ENCODE results near the gene WIPF1. TPM values are rescaled to one million over a fixed set of nuclear protein-coding genes. Genes with fewer than 3 reads are reported as not detected.

WIPF1 gene
- total RNA-seq, 1 experiment from 2014 or later, result 62.6 TPM

GRCh38 chr2:174527101-174527721 lies 70.4 kb downstream of the WIPF1 start:
- H3K27ac ChIP-seq (ENCODE audit: low read length), result no peak overlapping the region
- H3K36me3 ChIP-seq (ENCODE audit: insufficient read depth, low read length), result no peaks in the 10 kb centered on the region
- peaks cover 2% of the 10 kb centered on the region; the same call in 1 of the 2 replicates for H3K9me3 ChIP-seq (ENCODE audit: low read length)
- no peaks in the 10 kb centered on the region; the same call in 1 of the 2 replicates for H3K27me3 ChIP-seq (ENCODE audit: low read length)
- H3K9me2 ChIP-seq (replicated peaks; ENCODE audit: insufficient read depth, low read length), result no peaks in the 10 kb centered on the region
- no peak for DNase-seq
- H4K20me1 ChIP-seq (ENCODE audit: insufficient read depth, low read depth, low read length), result no peaks in the 10 kb centered on the region
- no peaks in the 10 kb centered on the region for H3K4me1 ChIP-seq (ENCODE audit: low read length)
- no peak overlapping the region for H3K9ac ChIP-seq (ENCODE audit: low read length)
- H3K4me3 ChIP-seq (ENCODE audit: low read length), result no peak overlapping the region
- H2AFZ ChIP-seq (ENCODE audit: low read length), result no peak overlapping the region
- no peak overlapping the region for H3K4me2 ChIP-seq (ENCODE audit: low read depth, low read length, poor library complexity, severe bottlenecking)
- H3K79me2 ChIP-seq (ENCODE audit: low read length), result no peaks in the 10 kb centered on the region

- Histone ChIP-seq H3K4me3 (ENCODE audit: low read length) (no peak overlapping the region), H3K79me2 (ENCODE audit: low read length) (no peaks in the 10 kb centered on the region), H3K9ac (ENCODE audit: low read length) (no peak overlapping the region), H4K20me1 (ENCODE audit: insufficient read depth, low read depth, low read length) (no peaks in the 10 kb centered on the region), H3K4me1 (ENCODE audit: low read length) (no peaks in the 10 kb centered on the region), H2AFZ (ENCODE audit: low read length) (no peak overlapping the region), H3K36me3 (ENCODE audit: insufficient read depth, low read length) (no peaks in the 10 kb centered on the region), H3K4me2 (ENCODE audit: low read depth, low read length, poor library complexity, severe bottlenecking) (no peak overlapping the region), H3K27me3 (ENCODE audit: low read length) (no peaks in the 10 kb centered on the region; the same call in 1 of the 2 replicates), H3K9me2 (replicated peaks; ENCODE audit: insufficient read depth, low read length) (no peaks in the 10 kb centered on the region), H3K9me3 (ENCODE audit: low read length) (peaks cover 2% of the 10 kb centered on the region; the same call in 1 of the 2 replicates), H3K27ac (ENCODE audit: low read length) (no peak overlapping the region)
- DNase-seq, result no peak
These were observed 73.1 kb downstream of the WIPF1 start for GRCh38 chr2:174524527-174524926.

- Histone ChIP-seq H3K27ac (ENCODE audit: low read length) (no peak overlapping the region), H3K36me3 (ENCODE audit: insufficient read depth, low read length) (no peaks in the 10 kb centered on the region), H3K27me3 (ENCODE audit: low read length) (no peaks in the 10 kb centered on the region), H3K4me1 (ENCODE audit: low read length) (no peaks in the 10 kb centered on the region), H3K4me3 (ENCODE audit: low read length) (no peak overlapping the region), H2AFZ (ENCODE audit: low read length) (no peak overlapping the region), H3K9ac (ENCODE audit: low read length) (no peak overlapping the region), H3K9me3 (ENCODE audit: low read length) (no peaks in the 10 kb centered on the region; the same call in 1 of the 2 replicates), H3K4me2 (ENCODE audit: low read depth, low read length, poor library complexity, severe bottlenecking) (no peak overlapping the region), H4K20me1 (ENCODE audit: insufficient read depth, low read depth, low read length) (no peaks in the 10 kb centered on the region), H3K79me2 (ENCODE audit: low read length) (no peaks in the 10 kb centered on the region), H3K9me2 (replicated peaks; ENCODE audit: insufficient read depth, low read length) (no peaks in the 10 kb centered on the region)
- DNase-seq, result no peak
These were observed 75.1 kb downstream of the WIPF1 start for GRCh38 chr2:174522553-174522952.

- H3K9me2 ChIP-seq (replicated peaks; ENCODE audit: insufficient read depth, low read length), result no peaks in the 10 kb centered on the region
- no peak for DNase-seq
- H3K9me3 ChIP-seq (ENCODE audit: low read length), result no peaks in the 10 kb centered on the region
- no peaks in the 10 kb centered on the region for H3K27me3 ChIP-seq (ENCODE audit: low read length)
- H3K79me2 ChIP-seq (ENCODE audit: low read length), result no peaks in the 10 kb centered on the region
- no peaks in the 10 kb centered on the region for H3K4me1 ChIP-seq (ENCODE audit: low read length)
- H3K4me2 ChIP-seq (ENCODE audit: low read depth, low read length, poor library complexity, severe bottlenecking), result no peak overlapping the region
- no peak overlapping the region for H3K4me3 ChIP-seq (ENCODE audit: low read length)
- no peaks in the 10 kb centered on the region for H4K20me1 ChIP-seq (ENCODE audit: insufficient read depth, low read depth, low read length)
- H3K36me3 ChIP-seq (ENCODE audit: insufficient read depth, low read length), result no peaks in the 10 kb centered on the region
- H2AFZ ChIP-seq (ENCODE audit: low read length), result no peak overlapping the region
- no peak overlapping the region for H3K9ac ChIP-seq (ENCODE audit: low read length)
- no peak overlapping the region for H3K27ac ChIP-seq (ENCODE audit: low read length)
These were observed 79.2 kb downstream of the WIPF1 start for GRCh38 chr2:174518395-174518794.

- no peaks in the 10 kb centered on the region for H3K27me3 ChIP-seq (ENCODE audit: low read length)
- H3K9me2 ChIP-seq (replicated peaks; ENCODE audit: insufficient read depth, low read length), result no peaks in the 10 kb centered on the region
- H3K4me3 ChIP-seq (ENCODE audit: low read length), result no peak overlapping the region
- no peaks in the 10 kb centered on the region for H3K79me2 ChIP-seq (ENCODE audit: low read length)
- no peaks in the 10 kb centered on the region for H4K20me1 ChIP-seq (ENCODE audit: insufficient read depth, low read depth, low read length)
- 0 out of 2 replicates have a peak, but pooled peaks cover 2% of the 10 kb centered on the region for H3K9me3 ChIP-seq (ENCODE audit: low read length)
- DNase-seq, result no peak
- no peaks in the 10 kb centered on the region for H3K4me1 ChIP-seq (ENCODE audit: low read length)
- H3K4me2 ChIP-seq (ENCODE audit: low read depth, low read length, poor library complexity, severe bottlenecking), result no peak overlapping the region
- H3K36me3 ChIP-seq (ENCODE audit: insufficient read depth, low read length), result no peaks in the 10 kb centered on the region
- H3K27ac ChIP-seq (ENCODE audit: low read length), result no peak overlapping the region
- H2AFZ ChIP-seq (ENCODE audit: low read length), result no peak overlapping the region
- no peak overlapping the region for H3K9ac ChIP-seq (ENCODE audit: low read length)
These were observed 80.9 kb downstream of the WIPF1 start for GRCh38 chr2:174516501-174517378.

GRCh38 chr2:174512345-174512744 lies 85.3 kb downstream of the WIPF1 start:
- Histone ChIP-seq H3K9me2 (replicated peaks; ENCODE audit: insufficient read depth, low read length) (no peaks in the 10 kb centered on the region), H3K36me3 (ENCODE audit: insufficient read depth, low read length) (no peaks in the 10 kb centered on the region), H3K79me2 (ENCODE audit: low read length) (no peaks in the 10 kb centered on the region), H3K27ac (ENCODE audit: low read length) (no peak overlapping the region), H3K4me3 (ENCODE audit: low read length) (no peak overlapping the region), H3K9ac (ENCODE audit: low read length) (no peak overlapping the region), H3K4me2 (ENCODE audit: low read depth, low read length, poor library complexity, severe bottlenecking) (no peak overlapping the region), H3K9me3 (ENCODE audit: low read length) (peaks cover 10% of the 10 kb centered on the region), H3K27me3 (ENCODE audit: low read length) (no peaks in the 10 kb centered on the region), H4K20me1 (ENCODE audit: insufficient read depth, low read depth, low read length) (no peaks in the 10 kb centered on the region), H3K4me1 (ENCODE audit: low read length) (no peaks in the 10 kb centered on the region), H2AFZ (ENCODE audit: low read length) (no peak overlapping the region)
- no peak for DNase-seq

- H3K9me2 ChIP-seq (replicated peaks; ENCODE audit: insufficient read depth, low read length), result no peaks in the 10 kb centered on the region
These were observed 85.9 kb downstream of the WIPF1 start for GRCh38 chr2:174511580-174512260.

More at GRCh38 chr2:174511580-174512260, 85.9 kb downstream of the WIPF1 start:
- peaks cover 10% of the 10 kb centered on the region for H3K9me3 ChIP-seq (ENCODE audit: low read length)
- H3K4me3 ChIP-seq (ENCODE audit: low read length), result no peak overlapping the region
- no peak overlapping the region for H2AFZ ChIP-seq (ENCODE audit: low read length)
- H3K9ac ChIP-seq (ENCODE audit: low read length), result no peak overlapping the region
- DNase-seq, result no peak
- no peaks in the 10 kb centered on the region for H3K27me3 ChIP-seq (ENCODE audit: low read length)
- H3K27ac ChIP-seq (ENCODE audit: low read length), result no peak overlapping the region
- H3K36me3 ChIP-seq (ENCODE audit: insufficient read depth, low read length), result no peaks in the 10 kb centered on the region
- H4K20me1 ChIP-seq (ENCODE audit: insufficient read depth, low read depth, low read length), result no peaks in the 10 kb centered on the region
- no peaks in the 10 kb centered on the region for H3K4me1 ChIP-seq (ENCODE audit: low read length)
- no peak overlapping the region for H3K4me2 ChIP-seq (ENCODE audit: low read depth, low read length, poor library complexity, severe bottlenecking)
- H3K79me2 ChIP-seq (ENCODE audit: low read length), result no peaks in the 10 kb centered on the region
